HEK293 (cell line): ENCODE data around the gene EPHB1.

ENCODE experiments used
- CTCF ChIA-PET: fragments of 350-600 bp; formaldehyde crosslinking; extraction: SDS; loops from one replicate; lab custom pipeline; 2021; ENCODE audit warnings: antibody characterized with exemption; lab: Yijun Ruan, JAX
- POLR2A ChIA-PET: fragments of 300-600 bp; formaldehyde crosslinking; extraction: SDS; loops from one replicate; lab custom pipeline; 2020; ENCODE audit warnings: antibody characterized with exemption, inconsistent platforms; lab: Yijun Ruan, JAX
- H3K27ac ChIP-seq: fragments of 200-500 bp; sonication (Bioruptor generic); 2 replicates; pipeline ENCODE4 v1.5.1; 2014; ENCODE audit warnings: low read depth, low read length, control low read depth, inconsistent platforms; ENCODE audit errors: extremely low read depth
- H3K36me3 ChIP-seq, 2 experiments: fragments of 200-500 bp in 1 of 2; sonication (Bioruptor generic) in 1 of 2; 1 replicate in 1 of 2; 2 replicates in 1 of 2; pipeline ENCODE4 v1.5.1; 2014 to 2017; ENCODE audit warnings: inconsistent platforms in 2 of 2, low read length in 2 of 2; ENCODE audit not compliant: control insufficient read depth in 2 of 2, insufficient read depth in 1 of 2
- H3K4me1 ChIP-seq: fragments of 200-500 bp; sonication (Bioruptor generic); 2 replicates; pipeline ENCODE4 v1.5.1; 2014; ENCODE audit warnings: mild to moderate bottlenecking, low read length, inconsistent platforms; ENCODE audit not compliant: control insufficient read depth, insufficient read depth
- H3K4me3 ChIP-seq: 2 replicates; pipeline ENCODE4 v1.5.1; 2011; ENCODE audit warnings: low read depth, mild to moderate bottlenecking, control low read depth, low read length, moderate library complexity
- H3K9me3 ChIP-seq: fragments of 200-500 bp; sonication (Bioruptor generic); 2 replicates; pipeline ENCODE4 v1.5.1; 2014; ENCODE audit warnings: low read depth, low read length, inconsistent platforms; ENCODE audit not compliant: control insufficient read depth, insufficient read depth
- MYNN ChIP-seq: fragments of 450-650 bp; formaldehyde crosslinking; IDR thresholded peaks from 2 replicates; pipeline ENCODE4 v1.5.1; 2016; ENCODE audit warnings: missing biosample characterization, missing genetic modification characterization, borderline replicate concordance
- PRDM10 ChIP-seq: fragments of 450-650 bp; formaldehyde crosslinking; IDR thresholded peaks from 2 replicates; pipeline ENCODE4 v1.5.1; 2016; ENCODE audit warnings: missing biosample characterization, missing genetic modification characterization
- PRDM2 ChIP-seq: fragments of 450-650 bp; formaldehyde crosslinking; IDR thresholded peaks from 2 replicates; pipeline ENCODE4 v1.5.1; 2016; ENCODE audit warnings: missing biosample characterization, missing genetic modification characterization, borderline replicate concordance
- SCRT1 ChIP-seq: fragments of 450-650 bp; formaldehyde crosslinking; IDR thresholded peaks from 2 replicates; pipeline ENCODE4 v1.5.1; 2016; ENCODE audit warnings: missing biosample characterization, missing genetic modification characterization, borderline replicate concordance
- ZBTB44 ChIP-seq: fragments of 450-650 bp; IDR thresholded peaks from 2 replicates; pipeline ENCODE4 v1.5.1; 2018; ENCODE audit warnings: missing biosample characterization, mild to moderate bottlenecking, missing genetic modification characterization
- ZFP3 ChIP-seq: fragments of 450-650 bp; formaldehyde crosslinking; IDR thresholded peaks from 2 replicates; pipeline ENCODE4 v1.5.1; 2016; ENCODE audit warnings: low read depth, missing biosample characterization, missing genetic modification characterization
- ZNF114 ChIP-seq: fragments of 450-650 bp; formaldehyde crosslinking; IDR thresholded peaks from 2 replicates; pipeline ENCODE4 v1.5.0; 2017; ENCODE audit warnings: missing biosample characterization, missing genetic modification characterization
- ZNF157 ChIP-seq: fragments of 450-650 bp; formaldehyde crosslinking; IDR thresholded peaks from 2 replicates; pipeline ENCODE4 v1.5.1; 2016; ENCODE audit warnings: missing biosample characterization, missing genetic modification characterization
- ZNF19 ChIP-seq: fragments of 450-650 bp; formaldehyde crosslinking; IDR thresholded peaks from 2 replicates; pipeline ENCODE4; 2016; ENCODE audit warnings: missing biosample characterization, missing genetic modification characterization, low read depth
- ZNF24 ChIP-seq: fragments of 450-650 bp; formaldehyde crosslinking; IDR thresholded peaks from 2 replicates; pipeline ENCODE4 v1.5.1; 2016; ENCODE audit warnings: missing biosample characterization, missing genetic modification characterization
- ZNF354C ChIP-seq: fragments of 450-650 bp; formaldehyde crosslinking; IDR thresholded peaks from 2 replicates; pipeline ENCODE4 v1.5.1; 2016; ENCODE audit warnings: missing biosample characterization, missing genetic modification characterization, low read depth, borderline replicate concordance
- ZNF362 ChIP-seq: fragments of 450-650 bp; formaldehyde crosslinking; IDR thresholded peaks from 2 replicates; pipeline ENCODE4 v1.5.1; 2016; ENCODE audit warnings: missing biosample characterization, missing genetic modification characterization
- ZNF394 ChIP-seq: fragments of 450-650 bp; formaldehyde crosslinking; IDR thresholded peaks from 2 replicates; pipeline ENCODE4 v1.5.1; 2016; ENCODE audit warnings: missing biosample characterization, missing genetic modification characterization, mild to moderate bottlenecking, moderate library complexity, borderline replicate concordance
- ZNF398 ChIP-seq: fragments of 450-650 bp; formaldehyde crosslinking; IDR thresholded peaks from 2 replicates; pipeline ENCODE4 v1.5.1; 2017; ENCODE audit warnings: missing biosample characterization, missing genetic modification characterization
- ZNF555 ChIP-seq: fragments of 450-650 bp; formaldehyde crosslinking; conservative IDR thresholded peaks from 2 replicates; pipeline ENCODE4 v1.5.1; 2017; ENCODE audit warnings: missing biosample characterization, mild to moderate bottlenecking, missing genetic modification characterization, inconsistent platforms
- ZNF610 ChIP-seq: fragments of 450-650 bp; formaldehyde crosslinking; IDR thresholded peaks from 2 replicates; pipeline ENCODE4 v1.5.1; 2016; ENCODE audit warnings: missing biosample characterization, missing genetic modification characterization, borderline replicate concordance
- ZNF654 ChIP-seq: fragments of 450-650 bp; formaldehyde crosslinking; IDR thresholded peaks from 2 replicates; pipeline ENCODE4 v1.5.1; 2016; ENCODE audit warnings: low read depth, missing biosample characterization, missing genetic modification characterization
- ZNF792 ChIP-seq: fragments of 450-650 bp; formaldehyde crosslinking; IDR thresholded peaks from 2 replicates; pipeline ENCODE4 v1.5.1; 2016; ENCODE audit warnings: missing biosample characterization, missing genetic modification characterization
- ZNF843 ChIP-seq: fragments of 450-650 bp; formaldehyde crosslinking; IDR thresholded peaks from 2 replicates; pipeline ENCODE4 v1.5.1; 2016; ENCODE audit warnings: missing biosample characterization, missing genetic modification characterization

EPHB1 gene

GRCh38 chr3:134859341-134859740 lies 64.3 kb downstream of the EPHB1 start:
- ChIA-PET CTCF (no interaction called here), POLR2A (no interaction called here)
- Histone ChIP-seq H3K4me1 (no peaks in the 10 kb centered on the region), H3K9me3 (no peaks in the 10 kb centered on the region), H3K4me3 (no peak overlapping the region), H3K27ac (no peak overlapping the region), H3K36me3 (no peaks in the 10 kb centered on the region)
- TF ChIP-seq ZNF114 (no peak), ZNF792 (tag by site-specific recombination) (no peak), ZFP3 (tag by site-specific recombination) (no peak), ZNF654 (tag by site-specific recombination) (no peak), ZNF362 (tag by site-specific recombination) (no peak), ZNF394 (tag by site-specific recombination) (no peak), MYNN (no peak), ZNF843 (tag by site-specific recombination) (no peak), SCRT1 (tag by site-specific recombination) (no peak), ZNF610 (tag by site-specific recombination) (no peak), ZNF157 (tag by site-specific recombination) (no peak), PRDM2 (tag by site-specific recombination) (no peak), ZNF24 (no peak), PRDM10 (tag by site-specific recombination) (no peak), ZNF398 (tag by site-specific recombination) (no peak), ZNF354C (tag by site-specific recombination) (no peak), ZBTB44 (tag by site-specific recombination) (no peak), ZNF19 (tag by site-specific recombination) (no peak), ZNF555 (no peak)
